HG02623 (cell line): ENCODE measurements around the gene DCP1B.

Source experiments
- ATAC-seq: cut with Tn5 transposase; IDR thresholded peaks from one replicate; pipeline ENCODE4 v1.9.1; 2021; ENCODE audit warnings: moderate library complexity; ENCODE audit not compliant: unreplicated experiment

DCP1B gene

GRCh38 chr12:2018391-2018790, 14.1 kb upstream of the DCP1B start:
- ATAC-seq: no peak

- no peak for ATAC-seq
These were observed 13.5 kb upstream of the DCP1B start for GRCh38 chr12:2017546-2018337.

GRCh38 chr12:2016862-2017545, 12.7 kb upstream of the DCP1B start:
- no peak for ATAC-seq

GRCh38 chr12:2014231-2014630, 10.0 kb upstream of the DCP1B start:
- no peak for ATAC-seq

GRCh38 chr12:2013527-2014223, 9.4 kb upstream of the DCP1B start:
- ATAC-seq: no peak

- no peak for ATAC-seq
These were observed 8.8 kb upstream of the DCP1B start for GRCh38 chr12:2013086-2013485.

- no peak for ATAC-seq
These were observed 7.7 kb upstream of the DCP1B start for GRCh38 chr12:2011643-2012607.

GRCh38 chr12:2009623-2010022, 5.4 kb upstream of the DCP1B start:
- no peak for ATAC-seq

- ATAC-seq: no peak
These were observed 4.4 kb upstream of the DCP1B start for GRCh38 chr12:2008677-2009076.

GRCh38 chr12:2003676-2004112, 563 bp downstream of the DCP1B start:
- no peak for ATAC-seq

- ATAC-seq: no peak
These were observed 8.9 kb downstream of the DCP1B start for GRCh38 chr12:1995205-1995896.

- ATAC-seq: no peak
These were observed 9.7 kb downstream of the DCP1B start for GRCh38 chr12:1994429-1995143.

GRCh38 chr12:1993871-1994371, 10.3 kb downstream of the DCP1B start:
- ATAC-seq: no peak

GRCh38 chr12:1993341-1993740, 10.9 kb downstream of the DCP1B start:
- no peak for ATAC-seq

GRCh38 chr12:1992732-1993131, 11.5 kb downstream of the DCP1B start:
- ATAC-seq: no peak

- ATAC-seq: no peak
These were observed 15.1 kb downstream of the DCP1B start for GRCh38 chr12:1989111-1989510.

- ATAC-seq: no peak
These were observed 19.5 kb downstream of the DCP1B start for GRCh38 chr12:1984759-1985158.

- ATAC-seq: no peak
These were observed 24.0 kb downstream of the DCP1B start for GRCh38 chr12:1980282-1980681.
